ENCODE results near the gene ADAM17.

ADAM17 gene

DNA sequence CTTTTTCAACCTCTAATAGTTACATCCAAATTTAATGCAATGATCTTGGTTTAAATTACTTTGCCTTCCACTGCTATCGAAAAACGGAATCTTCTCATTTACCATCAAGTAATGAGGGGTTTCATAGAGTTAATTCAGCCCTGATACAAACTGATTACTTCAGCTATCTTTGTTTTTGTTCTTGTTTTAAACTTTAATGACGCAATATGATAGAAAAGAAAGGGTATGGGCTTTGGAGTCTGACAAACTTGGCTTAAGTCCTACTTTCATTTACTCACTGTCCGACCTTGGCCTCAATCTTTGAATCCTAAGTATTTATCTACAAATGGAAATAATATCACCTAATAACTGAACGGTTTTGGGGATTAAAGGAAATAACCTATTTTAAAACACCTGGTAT is 16.1 kb downstream of the ADAM17 start:
- Histone ChIP-seq H3K9me3 (no peaks in the 10 kb centered on the region), H3K27ac (peak overlapping the region; percentile 2), H3K36me3 (peaks cover 6% of the 10 kb centered on the region), H3K4me1 (ENCODE audit: control insufficient read depth in 1 of 2, insufficient read depth in 1 of 2, low read depth in 1 of 2, low read length in 1 of 2) (peaks cover 18 to 26% of the 10 kb centered on the region in 2 experiments), H3K27me3 (no peaks in the 10 kb centered on the region), H3K4me3 (ENCODE audit: low read depth in 1 of 2, low read length in 1 of 2) (no peak overlapping the region)
- TF ChIP-seq, protein P1, sequence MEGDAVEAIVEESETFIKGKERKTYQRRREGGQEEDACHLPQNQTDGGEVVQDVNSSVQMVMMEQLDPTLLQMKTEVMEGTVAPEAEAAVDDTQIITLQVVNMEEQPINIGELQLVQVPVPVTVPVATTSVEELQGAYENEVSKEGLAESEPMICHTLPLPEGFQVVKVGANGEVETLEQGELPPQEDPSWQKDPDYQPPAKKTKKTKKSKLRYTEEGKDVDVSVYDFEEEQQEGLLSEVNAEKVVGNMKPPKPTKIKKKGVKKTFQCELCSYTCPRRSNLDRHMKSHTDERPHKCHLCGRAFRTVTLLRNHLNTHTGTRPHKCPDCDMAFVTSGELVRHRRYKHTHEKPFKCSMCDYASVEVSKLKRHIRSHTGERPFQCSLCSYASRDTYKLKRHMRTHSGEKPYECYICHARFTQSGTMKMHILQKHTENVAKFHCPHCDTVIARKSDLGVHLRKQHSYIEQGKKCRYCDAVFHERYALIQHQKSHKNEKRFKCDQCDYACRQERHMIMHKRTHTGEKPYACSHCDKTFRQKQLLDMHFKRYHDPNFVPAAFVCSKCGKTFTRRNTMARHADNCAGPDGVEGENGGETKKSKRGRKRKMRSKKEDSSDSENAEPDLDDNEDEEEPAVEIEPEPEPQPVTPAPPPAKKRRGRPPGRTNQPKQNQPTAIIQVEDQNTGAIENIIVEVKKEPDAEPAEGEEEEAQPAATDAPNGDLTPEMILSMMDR (IDR thresholded peaks at IDR 0.05) = no peak

DNA sequence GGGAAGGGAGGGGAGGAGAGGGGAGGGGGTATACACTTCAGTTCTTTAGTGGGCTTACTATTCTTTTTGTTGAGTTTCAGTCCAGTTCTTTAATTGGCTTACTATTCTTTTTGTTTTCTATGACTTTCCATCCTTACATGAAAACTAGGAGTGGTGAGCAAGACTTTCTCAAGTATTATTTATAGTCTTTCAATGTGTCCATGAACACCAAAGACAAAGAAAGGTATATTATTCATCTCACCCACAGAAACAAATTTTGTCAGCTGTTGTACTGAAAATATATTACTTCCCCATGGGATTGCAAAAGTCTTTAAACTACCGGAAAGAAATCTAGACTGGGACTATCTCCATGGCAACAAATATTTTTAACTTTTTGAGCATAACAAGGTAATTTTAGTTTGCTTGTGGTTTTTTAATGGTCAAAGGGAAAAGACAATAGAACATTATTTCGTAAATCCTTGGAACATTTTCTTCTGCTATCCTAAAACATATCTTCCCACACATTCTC is 17.6 kb downstream of the ADAM17 start:
- TF ChIP-seq, protein P1 (IDR thresholded peaks at IDR 0.05) = no peak
- Histone ChIP-seq H3K27me3 (no peaks in the 10 kb centered on the region), H3K36me3 (peaks cover 20% of the 10 kb centered on the region), H3K9me3 (no peaks in the 10 kb centered on the region), H3K4me3 (ENCODE audit: low read depth in 1 of 2, low read length in 1 of 2) (no peak overlapping the region), H3K4me1 (ENCODE audit: control insufficient read depth in 1 of 2, insufficient read depth in 1 of 2, low read depth in 1 of 2, low read length in 1 of 2) (peaks cover 14 to 17% of the 10 kb centered on the region in 2 experiments), H3K27ac (peak overlapping the region; percentile 68)

DNA sequence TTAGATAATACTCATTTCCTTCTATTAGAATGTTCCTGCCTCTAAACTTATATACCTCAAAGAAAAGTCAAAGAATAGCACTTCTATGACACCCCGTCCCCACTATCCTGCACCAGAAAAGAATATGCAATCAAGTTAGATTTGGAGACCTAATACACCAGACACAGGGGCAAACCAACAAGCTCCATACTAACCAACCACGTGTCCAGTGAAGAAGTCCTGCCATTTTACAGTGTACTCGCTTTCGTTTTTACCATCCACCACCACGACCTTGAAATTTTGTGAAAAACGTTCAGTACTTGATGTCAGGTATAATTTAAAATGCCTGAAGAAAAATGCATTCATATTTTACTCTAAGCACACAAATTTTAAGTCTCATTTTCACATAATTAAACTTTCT is 19.1 kb downstream of the ADAM17 start:
- peaks cover 14 to 17% of the 10 kb centered on the region in 2 experiments for H3K4me1 ChIP-seq (ENCODE audit: control insufficient read depth in 1 of 2, insufficient read depth in 1 of 2, low read depth in 1 of 2, low read length in 1 of 2)
- peaks cover 27% of the 10 kb centered on the region for H3K36me3 ChIP-seq
- no peaks in the 10 kb centered on the region for H3K27me3 ChIP-seq
- no peaks in the 10 kb centered on the region for H3K9me3 ChIP-seq
- no peak overlapping the region for H3K27ac ChIP-seq
- no peak overlapping the region for H3K4me3 ChIP-seq (ENCODE audit: low read depth in 1 of 2, low read length in 1 of 2)
- TF ChIP-seq, protein P1 (IDR thresholded peaks at IDR 0.05) = no peak

DNA sequence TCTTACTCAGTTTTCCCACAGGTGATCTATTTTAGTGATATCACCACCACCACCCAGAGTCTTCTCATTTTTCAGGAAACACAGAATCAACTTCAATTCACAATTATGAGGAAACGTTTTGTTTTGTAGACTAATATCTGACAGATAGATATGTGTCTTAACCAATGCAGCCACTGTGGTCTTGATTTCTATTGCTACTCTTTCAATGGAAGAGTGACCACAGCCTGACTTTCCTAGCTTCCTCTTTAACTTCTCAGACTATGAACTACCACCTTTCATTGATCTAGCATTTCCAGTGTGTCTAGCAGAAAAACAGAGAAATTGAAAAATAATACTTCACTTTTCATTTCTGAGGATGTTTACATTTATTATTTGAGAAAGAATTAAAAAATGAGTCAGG is 20.5 kb downstream of the ADAM17 start:
- Histone ChIP-seq H3K4me1 (ENCODE audit: control insufficient read depth in 1 of 2, insufficient read depth in 1 of 2, low read depth in 1 of 2, low read length in 1 of 2) (peaks cover 14 to 17% of the 10 kb centered on the region in 2 experiments), H3K9me3 (no peaks in the 10 kb centered on the region), H3K4me3 (ENCODE audit: low read depth in 1 of 2, low read length in 1 of 2) (no peak overlapping the region), H3K27me3 (no peaks in the 10 kb centered on the region), H3K27ac (peak overlapping the region; percentile 1), H3K36me3 (peaks cover 31% of the 10 kb centered on the region)
- TF ChIP-seq, protein P1 (IDR thresholded peaks at IDR 0.05) = no peak

DNA sequence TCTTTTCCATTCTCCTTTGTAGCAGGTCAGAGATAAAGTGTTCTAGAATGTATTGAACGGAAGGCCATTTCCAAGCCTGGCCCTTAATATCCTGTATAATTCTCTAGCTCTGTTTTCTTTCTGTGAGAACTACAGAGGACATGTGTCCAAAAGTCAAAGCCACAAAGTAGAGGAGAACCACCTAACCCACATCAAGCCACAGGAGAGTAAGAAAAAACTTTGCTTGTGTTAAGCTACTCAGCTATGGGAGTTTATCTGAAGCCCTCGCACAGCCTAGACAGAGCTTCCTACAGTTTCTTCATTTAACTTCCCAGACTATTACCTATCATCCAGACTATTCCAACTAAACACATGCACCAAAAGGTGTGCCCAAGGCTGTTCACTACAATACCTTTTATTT is 22.0 kb downstream of the ADAM17 start:
- H3K4me1 ChIP-seq (ENCODE audit: control insufficient read depth in 1 of 2, insufficient read depth in 1 of 2, low read depth in 1 of 2, low read length in 1 of 2) = peaks cover 13 to 15% of the 10 kb centered on the region in 2 experiments
- TF ChIP-seq, protein P1 (IDR thresholded peaks at IDR 0.05) = no peak
- no peaks in the 10 kb centered on the region for H3K9me3 ChIP-seq
- H3K27ac ChIP-seq = no peak overlapping the region
- H3K4me3 ChIP-seq (ENCODE audit: low read depth in 1 of 2, low read length in 1 of 2) = no peak overlapping the region
- H3K27me3 ChIP-seq = no peaks in the 10 kb centered on the region
- H3K36me3 ChIP-seq = peaks cover 42% of the 10 kb centered on the region
